ENCODE data around the gene EHBP1L1. TPM values are rescaled to one million over a fixed set of nuclear protein-coding genes. Genes with fewer than 3 reads are reported as not detected.

Gene EHBP1L1
- total RNA-seq, 1 donor: 58.6 TPM

GRCh38 chr11:65613091-65613928 lies 37.5 kb downstream of the EHBP1L1 start:
- Histone ChIP-seq H3K27ac (ENCODE audit: low read depth, low read length) (peak overlapping the region; percentile 92), H2AFZ (ENCODE audit: low read length) (no peak overlapping the region)

GRCh38 chr11:65615229-65615949 lies 39.5 kb downstream of the EHBP1L1 start, which contains the start of gene PCNX3:
TSS of gene PCNX3 (plus strand) at chr11:65615776. CDS start at chr11:65616312, 536 bp downstream.
- no peaks in the 10 kb centered on the region for H3K27me3 ChIP-seq (ENCODE audit: insufficient read depth, low read length)
- peak; percentile 100 for DNase-seq (ENCODE audit: insufficient read length, low spot score, missing footprints)
- peaks cover 47% of the 10 kb centered on the region for H4K20me1 ChIP-seq (ENCODE audit: insufficient read depth, low read length)
- peak within 1 kb of the TSS; percentile 92 for H3K27ac ChIP-seq (ENCODE audit: low read depth, low read length)
- H3K9me3 ChIP-seq (ENCODE audit: low read depth, low read length): no peaks in the 10 kb centered on the region
- H3K4me1 ChIP-seq (ENCODE audit: insufficient read depth, low read length): peaks cover 28% of the 10 kb centered on the region
- no peak for TF ChIP-seq CTCF (IDR thresholded peaks at IDR 0.05; ENCODE audit: extremely low read depth, low read depth, low read length)
- H3K4me2 ChIP-seq (ENCODE audit: insufficient read depth, low read length): peak within 1 kb of the TSS; percentile 94
- peaks cover 32% of the 10 kb centered on the region for H3K36me3 ChIP-seq (ENCODE audit: insufficient read depth, low read length)
- peak within 1 kb of the TSS; percentile 93 for H3K4me3 ChIP-seq (ENCODE audit: insufficient read depth, low read length)
- peaks cover 90% of the 10 kb centered on the region for H3K79me2 ChIP-seq (ENCODE audit: insufficient read depth, low read length)
- peak within 1 kb of the TSS; percentile 88 for H2AFZ ChIP-seq (ENCODE audit: low read length)

More at GRCh38 chr11:65613091-65613928, 37.5 kb downstream of the EHBP1L1 start:
- no peak for TF ChIP-seq CTCF (IDR thresholded peaks at IDR 0.05; ENCODE audit: extremely low read depth, low read depth, low read length)
- DNase-seq (ENCODE audit: insufficient read length, low spot score, missing footprints): peak; percentile 89
- H3K4me1 ChIP-seq (ENCODE audit: insufficient read depth, low read length): peaks cover 36% of the 10 kb centered on the region
- no peaks in the 10 kb centered on the region for H3K9me3 ChIP-seq (ENCODE audit: low read depth, low read length)
- H3K79me2 ChIP-seq (ENCODE audit: insufficient read depth, low read length): peaks cover 88% of the 10 kb centered on the region
- H3K4me2 ChIP-seq (ENCODE audit: insufficient read depth, low read length): peak overlapping the region; percentile 94
- H3K4me3 ChIP-seq (ENCODE audit: insufficient read depth, low read length): peak overlapping the region; percentile 93
- H3K36me3 ChIP-seq (ENCODE audit: insufficient read depth, low read length): peaks cover 18% of the 10 kb centered on the region
- H4K20me1 ChIP-seq (ENCODE audit: insufficient read depth, low read length): peaks cover 56% of the 10 kb centered on the region
- H3K27me3 ChIP-seq (ENCODE audit: insufficient read depth, low read length): no peaks in the 10 kb centered on the region

GRCh38 chr11:65615950-65616574 lies 40.2 kb downstream of the EHBP1L1 start:
- Histone ChIP-seq H2AFZ (ENCODE audit: low read length) (no peak overlapping the region), H3K27ac (ENCODE audit: low read depth, low read length) (peak overlapping the region; percentile 63), H3K9me3 (ENCODE audit: low read depth, low read length) (no peaks in the 10 kb centered on the region), H4K20me1 (ENCODE audit: insufficient read depth, low read length) (peaks cover 41% of the 10 kb centered on the region), H3K4me3 (ENCODE audit: insufficient read depth, low read length) (peak overlapping the region; percentile 83), H3K27me3 (ENCODE audit: insufficient read depth, low read length) (no peaks in the 10 kb centered on the region), H3K4me1 (ENCODE audit: insufficient read depth, low read length) (peaks cover 28% of the 10 kb centered on the region), H3K79me2 (ENCODE audit: insufficient read depth, low read length) (peaks cover 89% of the 10 kb centered on the region), H3K4me2 (ENCODE audit: insufficient read depth, low read length) (peak overlapping the region; percentile 88), H3K36me3 (ENCODE audit: insufficient read depth, low read length) (peaks cover 37% of the 10 kb centered on the region)
- DNase-seq (ENCODE audit: insufficient read length, low spot score, missing footprints): peak; percentile 97
- TF ChIP-seq CTCF (IDR thresholded peaks at IDR 0.05; ENCODE audit: extremely low read depth, low read depth, low read length): no peak

All from osteoblast (primary cell).